Measurements from ENCODE around the gene JSRP1. TPM values are rescaled to one million over a fixed set of nuclear protein-coding genes. Genes with fewer than 3 reads are reported as not detected.

Gene JSRP1
- polyA plus RNA-seq, 2 of the 4 experiments (the other 2 are of a cell fraction), result 0.41 TPM; not detected in 1

- H3K4me3 ChIP-seq, result no peak overlapping the region
- no peak overlapping the region for H3K4me2 ChIP-seq
- ChIA-PET POLR2A (no interaction called here), CTCF (interaction anchor here (1.0 to 1.1 kb wide), 3 partner anchors 75 to 211 kb away, joined by 3 read pairs; no protein-coding TSS in a partner anchor)
- TF ChIP-seq POLR2AphosphoS2 (conservative IDR thresholded peaks at IDR 0.05; ENCODE audit: low read length), result 0 out of 2 replicates have a peak, but pooled peaks have one; percentile 3
- TF ChIP-seq NPAS2 (CRISPR knock-in tag; IDR thresholded peaks at IDR 0.05; ENCODE audit: borderline replicate concordance), result no peak
- FAIRE-seq (no peak), ATAC-seq (peak; percentile 15 to 16; a peak in 3 of 6 replicates), DNase-seq (ENCODE audit: low read depth in 1 of 2, low spot score in 1 of 2) (no peak)
- H3K4me1 ChIP-seq, result no peaks in the 10 kb centered on the region; the same call in 2 of the 3 replicates
- peak overlapping the region in 1 of 2 experiments; percentile 8; a peak in 1 of 6 replicates for H3K27ac ChIP-seq
- no peaks in the 10 kb centered on the region for H3K9me3 ChIP-seq
- WGBS (ENCODE audit: missing lambda C conversion rate), result 72% methylated on average over 9 of the region's 12 CpGs
Observed at GRCh38 chr19:2230807-2231533, 25.2 kb downstream of the JSRP1 start.

- Histone ChIP-seq H3K4me2 (no peak overlapping the region), H3K9me3 (no peaks in the 10 kb centered on the region), H3K4me3 (no peak overlapping the region), H3K4me1 (no peaks in the 10 kb centered on the region; the same call in 2 of the 3 replicates), H3K27ac (no peak overlapping the region)
- CTCF ChIA-PET, result interaction anchor here (1.0 kb wide), 1 partner anchor 27 kb away, joined by 3 read pairs; no protein-coding TSS in a partner anchor
- POLR2A ChIA-PET, result no interaction called here
- 92% methylated on average over 32 of the region's 43 CpGs for WGBS (ENCODE audit: missing lambda C conversion rate)
- TF ChIP-seq RNF2 (IDR thresholded peaks at IDR 0.05; ENCODE audit: borderline replicate concordance, low read depth), result no peak
- no peak for TF ChIP-seq HEYL (CRISPR knock-in tag; IDR thresholded peaks at IDR 0.05)
- TF ChIP-seq NFE2L2 (conservative IDR thresholded peaks at IDR 0.05; ENCODE audit: low read length), result no peak
- no peak for TF ChIP-seq HDAC2 (IDR thresholded peaks at IDR 0.05)
- TF ChIP-seq PHF8 (IDR thresholded peaks at IDR 0.05; ENCODE audit: borderline replicate concordance, low read depth), result no peak
- TF ChIP-seq USF2 (IDR thresholded peaks at IDR 0.05), result no peak
- TF ChIP-seq CHD2 (IDR thresholded peaks at IDR 0.05; ENCODE audit: low read length, partially characterized antibody), result no peak
- no peak for TF ChIP-seq HES2 (IDR thresholded peaks at IDR 0.05)
- no peak for TF ChIP-seq CBX8 (IDR thresholded peaks at IDR 0.05)
- TF ChIP-seq KDM5A (IDR thresholded peaks at IDR 0.05), result no peak
- no peak for TF ChIP-seq HOXB13 (CRISPR knock-in tag; IDR thresholded peaks at IDR 0.05; ENCODE audit: low read depth)
- TF ChIP-seq ATOH8 (CRISPR knock-in tag; IDR thresholded peaks at IDR 0.05; ENCODE audit: low read depth), result no peak
- no peak for TF ChIP-seq BCL3 (IDR thresholded peaks at IDR 0.05)
- DNase-seq (ENCODE audit: low read depth in 1 of 2, low spot score in 1 of 2) (no peak), FAIRE-seq (no peak), ATAC-seq (no peak)
Observed at GRCh38 chr19:2230033-2230531, 26.1 kb downstream of the JSRP1 start.

- 94% methylated on average over 31 of the region's 45 CpGs for WGBS (ENCODE audit: missing lambda C conversion rate)
- no peaks in the 10 kb centered on the region; the same call in 2 of the 3 replicates for H3K4me1 ChIP-seq
- H3K4me2 ChIP-seq, result no peak overlapping the region
- no peak overlapping the region for H3K27ac ChIP-seq
- no peak for ATAC-seq
- DNase-seq (ENCODE audit: low read depth in 1 of 2, low spot score in 1 of 2), result no peak
- TF ChIP-seq CHD4 (IDR thresholded peaks at IDR 0.05; ENCODE audit: borderline replicate concordance) (no peak), TFCP2L1 (CRISPR knock-in tag; IDR thresholded peaks at IDR 0.05) (no peak), NFE2L2 (conservative IDR thresholded peaks at IDR 0.05; ENCODE audit: low read length) (no peak), TP53 (CRISPR knock-in tag; IDR thresholded peaks at IDR 0.05) (no peak), RNF2 (IDR thresholded peaks at IDR 0.05; ENCODE audit: borderline replicate concordance, low read depth) (no peak), ESRRA (IDR thresholded peaks at IDR 0.05; ENCODE audit: borderline replicate concordance, low read length) (no peak), EHMT2 (IDR thresholded peaks at IDR 0.05; ENCODE audit: low read depth) (no peak), HDAC2 (IDR thresholded peaks at IDR 0.05) (no peak)
- ChIA-PET CTCF (interaction anchor here (1.0 to 1.6 kb wide), 3 partner anchors 26 to 74 kb away, joined by 3 read pairs; no protein-coding TSS in a partner anchor), POLR2A (no interaction called here)
- H3K4me3 ChIP-seq, result no peak overlapping the region
- FAIRE-seq, result no peak
- H3K9me3 ChIP-seq, result no peaks in the 10 kb centered on the region
Observed at GRCh38 chr19:2229103-2230032, 26.8 kb downstream of the JSRP1 start.

Measured in A549 (cell line).